Breast epithelium (tissue), 4 donors: ENCODE results near the gene POU4F2. TPM values are rescaled to one million over a fixed set of nuclear protein-coding genes. Genes with fewer than 3 reads are reported as not detected.

Experiments
- DNase-seq, 2 donors: peaks; one replicate each; pipeline ENCODE4 v3.0.0-alpha.2; 2019; ENCODE audit warnings: low spot score in 2 of 2
- H3K27ac ChIP-seq, 2 donors: fragments of 200-600 bp; sonication (generic) in 1 of 2; one replicate each; pipeline ENCODE4 v1.5.1; 2016 to 2019; ENCODE audit warnings: mild to moderate bottlenecking in 1 of 2
- H3K27me3 ChIP-seq, 2 donors: fragments of 200-600 bp; sonication (generic) in 1 of 2; one replicate each; pipeline versions ENCODE4 v1.5.1 to v1.6.0; 2017 to 2019; ENCODE audit warnings: control low read depth in 1 of 2, mild to moderate bottlenecking in 1 of 2
- H3K36me3 ChIP-seq: fragments of 200-600 bp; one replicate; pipeline ENCODE4 v1.5.1; 2019
- H3K4me1 ChIP-seq, 2 donors: fragments of 200-600 bp; sonication (generic); one replicate each; pipeline ENCODE4 v1.5.1; 2016 to 2019; ENCODE audit warnings: control low read depth in 1 of 2
- H3K4me3 ChIP-seq, 3 donors: fragments of 200-600 bp; sonication (generic); 1 replicate in 2 of 3; 2 replicates in 1 of 3; pipeline ENCODE4 v1.5.1; 2016 to 2019; ENCODE audit warnings: mild to moderate bottlenecking in 3 of 3, moderate library complexity in 2 of 3
- H3K9me3 ChIP-seq, 2 donors: fragments of 200-600 bp; sonication (generic) in 1 of 2; one replicate each; pipeline ENCODE4 v1.5.1; 2016 to 2019; ENCODE audit warnings: control low read depth in 1 of 2
- POLR2A ChIP-seq: fragments of 450-650 bp; IDR thresholded peaks from one replicate; pipeline ENCODE4 v1.6.1; 2016; ENCODE audit warnings: antibody characterized with exemption, mild to moderate bottlenecking, moderate library complexity
- POLR2AphosphoS5 ChIP-seq, 3 donors: sonication (generic); formaldehyde crosslinking; IDR thresholded peaks; one replicate each; pipeline ENCODE4 v1.6.1; 2017; ENCODE audit warnings: antibody characterized with exemption in 3 of 3
- intact Hi-C: fragments of 100-400 bp; cut with DNase I; formaldehyde crosslinking; loops from one replicate; pipeline ENCODE4 v1.15.1; 2023; ENCODE audit warnings: low total_unique reads
- total RNA-seq, 3 donors: library from RNA; depleted of rRNA; stranded (reverse); fragments of >200 nt; gene quantifications; one replicate each; pipeline ENCODE4 v1.1.0, GENCODE V29; 2016
- TF ChIP-seq, protein P1 (sequence below), 3 donors: fragments of 450-650 bp; IDR thresholded peaks; one replicate each; pipeline ENCODE4 v1.5.1; 2016 to 2017; ENCODE audit warnings: antibody characterized with exemption in 3 of 3, mild to moderate bottlenecking in 3 of 3, moderate library complexity in 3 of 3

Gene POU4F2
- total RNA-seq, 3 donors from 2014 or later: not detected

DNA sequence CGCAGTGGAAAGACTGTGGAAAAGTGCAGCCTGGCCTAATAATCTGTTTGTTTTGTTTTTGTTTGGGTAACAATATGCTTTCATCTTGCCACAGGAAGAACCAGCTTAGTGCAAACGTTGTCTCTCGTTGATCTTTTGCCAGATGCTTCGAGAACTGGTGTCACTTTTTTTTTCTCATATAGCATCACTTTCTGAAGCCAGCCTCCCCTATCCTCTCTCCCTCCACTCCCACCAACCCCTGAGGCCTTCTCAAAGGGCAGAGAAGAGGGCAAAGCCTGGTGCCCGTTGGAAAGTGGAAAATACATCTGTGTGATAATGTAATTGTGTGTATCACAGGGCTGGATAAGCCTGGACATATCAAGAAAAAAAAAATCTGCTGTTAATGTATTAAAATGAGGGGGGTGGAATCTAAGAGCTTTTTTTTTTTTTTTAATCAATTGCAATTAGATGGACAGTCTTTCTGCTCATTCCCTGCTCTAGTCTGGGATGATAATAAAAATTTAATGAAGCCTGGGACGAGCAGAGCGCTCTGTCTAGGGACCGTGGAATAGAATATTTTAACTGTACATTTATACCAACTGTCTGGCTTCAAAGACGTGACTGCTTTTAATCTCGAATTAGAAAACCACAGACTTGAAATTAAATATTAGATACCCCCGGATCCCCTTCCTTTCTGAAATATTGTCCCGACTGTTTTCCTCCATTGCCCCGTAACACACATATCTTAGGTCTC, 8.1 kb downstream of the POU4F2 start:
- Histone ChIP-seq H3K9me3 (no peaks in the 10 kb centered on the region), H3K27me3 (peaks cover 3 to 75% of the 10 kb centered on the region in 2 donors), H3K4me3 (no peak overlapping the region), H3K4me1 (no peaks in the 10 kb centered on the region), H3K27ac (no peak overlapping the region), H3K36me3 (no peaks in the 10 kb centered on the region)
- DNase-seq: no peak
- intact Hi-C loops: no loop called here
- TF ChIP-seq, protein P1, sequence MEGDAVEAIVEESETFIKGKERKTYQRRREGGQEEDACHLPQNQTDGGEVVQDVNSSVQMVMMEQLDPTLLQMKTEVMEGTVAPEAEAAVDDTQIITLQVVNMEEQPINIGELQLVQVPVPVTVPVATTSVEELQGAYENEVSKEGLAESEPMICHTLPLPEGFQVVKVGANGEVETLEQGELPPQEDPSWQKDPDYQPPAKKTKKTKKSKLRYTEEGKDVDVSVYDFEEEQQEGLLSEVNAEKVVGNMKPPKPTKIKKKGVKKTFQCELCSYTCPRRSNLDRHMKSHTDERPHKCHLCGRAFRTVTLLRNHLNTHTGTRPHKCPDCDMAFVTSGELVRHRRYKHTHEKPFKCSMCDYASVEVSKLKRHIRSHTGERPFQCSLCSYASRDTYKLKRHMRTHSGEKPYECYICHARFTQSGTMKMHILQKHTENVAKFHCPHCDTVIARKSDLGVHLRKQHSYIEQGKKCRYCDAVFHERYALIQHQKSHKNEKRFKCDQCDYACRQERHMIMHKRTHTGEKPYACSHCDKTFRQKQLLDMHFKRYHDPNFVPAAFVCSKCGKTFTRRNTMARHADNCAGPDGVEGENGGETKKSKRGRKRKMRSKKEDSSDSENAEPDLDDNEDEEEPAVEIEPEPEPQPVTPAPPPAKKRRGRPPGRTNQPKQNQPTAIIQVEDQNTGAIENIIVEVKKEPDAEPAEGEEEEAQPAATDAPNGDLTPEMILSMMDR (IDR thresholded peaks at IDR 0.05): no peak
- TF ChIP-seq POLR2AphosphoS5 (IDR thresholded peaks at IDR 0.05) (no peak), POLR2A (no peak)

DNA sequence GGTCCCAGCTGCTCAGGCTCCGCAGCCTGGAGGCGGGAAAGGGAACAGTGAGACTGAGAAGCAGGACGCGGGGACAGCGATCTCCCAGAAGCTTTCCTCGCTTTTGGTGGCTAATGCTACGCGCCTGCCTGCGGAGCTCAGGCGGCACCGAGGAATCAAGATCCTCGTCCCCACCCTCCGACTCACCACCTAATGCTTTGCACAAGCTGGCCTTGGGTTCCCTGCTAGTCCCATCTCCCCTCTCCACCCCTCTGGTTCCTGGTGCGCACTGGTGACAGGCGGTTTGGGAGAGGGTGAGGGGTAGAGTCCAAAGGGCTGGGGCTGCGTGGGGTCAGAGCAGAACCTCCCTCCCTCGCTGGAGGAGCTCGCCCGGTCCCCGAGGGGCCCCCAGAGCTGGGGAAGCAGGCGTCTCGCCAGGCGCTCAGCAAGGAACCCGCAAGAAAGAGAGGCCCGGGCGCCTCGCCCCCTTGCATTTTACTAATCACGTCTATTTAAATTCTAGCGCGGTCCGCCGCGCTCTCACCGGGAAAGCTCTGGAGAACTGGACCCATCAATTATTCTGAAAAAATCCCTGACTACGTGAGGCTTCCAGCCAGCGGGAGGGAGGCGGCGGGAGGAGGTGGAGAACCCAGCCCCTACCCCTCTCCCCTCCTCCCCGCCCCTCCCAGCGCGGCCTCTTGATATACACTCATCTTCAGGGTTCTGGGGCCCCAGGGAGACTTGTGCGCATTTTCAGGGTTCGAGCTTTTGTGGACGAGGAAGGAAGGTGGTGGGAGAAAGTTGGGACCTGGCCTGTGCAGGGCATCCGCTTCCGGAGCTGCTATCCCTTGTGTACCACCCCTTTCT, 9.1 kb downstream of the POU4F2 start:
- Histone ChIP-seq H3K4me3 (no peak overlapping the region), H3K27me3 (peaks cover 3 to 75% of the 10 kb centered on the region in 2 donors), H3K27ac (no peak overlapping the region), H3K36me3 (no peaks in the 10 kb centered on the region), H3K4me1 (no peaks in the 10 kb centered on the region), H3K9me3 (no peaks in the 10 kb centered on the region)
- TF ChIP-seq POLR2A (no peak), POLR2AphosphoS5 (IDR thresholded peaks at IDR 0.05) (no peak)
- TF ChIP-seq, protein P1 (IDR thresholded peaks at IDR 0.05): no peak
- intact Hi-C loops: no loop called here
- DNase-seq: no peak

DNA sequence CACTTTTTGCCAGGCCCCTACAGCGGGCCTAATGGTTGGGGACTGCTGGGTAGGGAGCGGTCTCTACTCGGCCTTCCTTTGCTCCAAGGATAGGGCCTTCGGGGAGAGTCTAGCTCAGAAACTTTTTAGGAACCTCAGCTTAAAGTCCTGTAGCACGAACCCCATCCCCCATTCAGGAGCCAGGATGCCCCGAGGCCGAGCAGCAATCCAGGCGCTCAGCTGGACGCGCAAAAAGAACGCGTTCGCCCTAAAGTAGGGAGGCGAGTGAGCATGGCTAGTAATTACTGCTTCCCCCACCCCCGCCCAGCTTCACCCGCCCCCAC, 9.7 kb downstream of the POU4F2 start:
- intact Hi-C loops: no loop called here
- H3K4me3 ChIP-seq: no peak overlapping the region
- H3K9me3 ChIP-seq: no peaks in the 10 kb centered on the region

DNA sequence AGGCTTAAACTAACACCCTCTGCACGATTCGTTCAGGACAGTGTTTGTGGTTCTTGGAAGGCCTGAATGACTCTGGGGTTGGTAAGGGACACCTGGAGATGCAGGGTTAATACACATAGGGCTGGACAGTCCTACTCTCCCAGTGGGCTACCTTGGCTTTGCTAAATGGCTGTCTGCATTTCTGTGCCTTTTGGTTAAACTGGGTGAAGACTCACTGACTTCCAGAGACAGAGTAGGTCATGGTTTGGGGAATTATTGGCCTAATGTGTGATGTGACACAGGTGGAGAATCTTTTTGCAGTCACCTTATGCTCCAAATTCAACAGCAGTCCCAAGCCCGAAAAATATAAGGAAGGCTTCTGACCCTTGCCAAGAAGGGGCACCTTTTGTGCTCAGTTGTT, 10.5 kb downstream of the POU4F2 start:
- no peaks in the 10 kb centered on the region for H3K9me3 ChIP-seq
- intact Hi-C loops: no loop called here
- H3K4me1 ChIP-seq: no peaks in the 10 kb centered on the region
- TF ChIP-seq POLR2A (no peak), POLR2AphosphoS5 (IDR thresholded peaks at IDR 0.05) (no peak)
- TF ChIP-seq, protein P1 (IDR thresholded peaks at IDR 0.05): no peak
- peaks cover 3 to 81% of the 10 kb centered on the region in 2 donors for H3K27me3 ChIP-seq
- DNase-seq: no peak
- H3K27ac ChIP-seq: no peak overlapping the region
- no peaks in the 10 kb centered on the region for H3K36me3 ChIP-seq
- no peak overlapping the region for H3K4me3 ChIP-seq

More for the DNA sequence above, 9.7 kb downstream of the POU4F2 start:
- Histone ChIP-seq H3K36me3 (no peaks in the 10 kb centered on the region), H3K4me1 (no peaks in the 10 kb centered on the region), H3K27me3 (peaks cover 3 to 75% of the 10 kb centered on the region in 2 donors), H3K27ac (no peak overlapping the region)
- TF ChIP-seq POLR2AphosphoS5 (IDR thresholded peaks at IDR 0.05) (no peak), POLR2A (no peak)
- TF ChIP-seq, protein P1 (IDR thresholded peaks at IDR 0.05): no peak
- no peak for DNase-seq

DNA sequence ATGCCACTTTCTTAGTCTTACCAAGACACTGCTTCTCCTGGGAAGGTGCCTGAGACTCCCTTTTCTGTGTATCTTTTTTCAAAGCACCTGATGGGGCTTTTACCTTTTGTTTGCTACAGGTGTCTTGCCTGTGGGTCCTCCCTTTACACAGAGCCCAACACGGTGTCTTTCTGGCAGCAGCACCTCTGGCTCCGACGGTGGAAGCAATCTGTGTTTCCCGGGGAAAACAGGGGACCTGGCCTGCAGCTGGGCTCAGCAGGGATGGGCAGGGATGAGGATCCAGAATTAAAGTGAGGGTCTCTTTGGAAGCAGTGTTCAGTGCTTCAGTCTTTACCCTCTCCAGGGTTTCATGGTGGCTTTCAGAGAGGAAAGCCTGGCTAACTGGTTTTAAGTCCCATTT, 11.3 kb downstream of the POU4F2 start:
- TF ChIP-seq POLR2AphosphoS5 (IDR thresholded peaks at IDR 0.05): no peak
- no peak for TF ChIP-seq POLR2A
- TF ChIP-seq, protein P1 (IDR thresholded peaks at IDR 0.05): no peak
- DNase-seq: no peak
- Histone ChIP-seq H3K9me3 (no peaks in the 10 kb centered on the region), H3K4me1 (no peaks in the 10 kb centered on the region), H3K4me3 (no peak overlapping the region), H3K27ac (no peak overlapping the region), H3K36me3 (no peaks in the 10 kb centered on the region), H3K27me3 (peaks cover 3 to 89% of the 10 kb centered on the region in 2 donors)
- intact Hi-C loops: no loop called here
